Measurements from ENCODE around the gene CARD11. TPM values are rescaled to one million over a fixed set of nuclear protein-coding genes. Genes with fewer than 3 reads are reported as not detected.

CARD11 gene
- total RNA-seq, 1 experiment from 2014 or later, result 0.82 TPM

GRCh38 chr7:3075441-3075840 lies 31.8 kb upstream of the CARD11 start:
- Histone ChIP-seq H3K9me3 (ENCODE audit: control insufficient read depth, insufficient read depth, low read depth, low read length) (peaks cover 9% of the 10 kb centered on the region; the same call in 1 of the 2 replicates), H3K27me3 (ENCODE audit: control insufficient read depth, insufficient read depth, low read length) (no peaks in the 10 kb centered on the region), H3K27ac (ENCODE audit: low read length) (no peak overlapping the region), H3K36me3 (ENCODE audit: control insufficient read depth, insufficient read depth, low read length) (no peaks in the 10 kb centered on the region), H3K4me3 (ENCODE audit: low read depth in 2 of 2, low read length in 2 of 2) (no peak overlapping the region), H3K4me1 (ENCODE audit: control insufficient read depth, insufficient read depth, low read length) (no peaks in the 10 kb centered on the region)
- POLR2A ChIA-PET, result no interaction called here
- CTCF ChIA-PET, result no interaction called here
- TF ChIP-seq SIN3A (IDR thresholded peaks at IDR 0.05; ENCODE audit: borderline replicate concordance, insufficient read depth, low read depth, low read length) (no peak), CTCF (IDR thresholded peaks at IDR 0.05) (no peak), REST (IDR thresholded peaks at IDR 0.05; ENCODE audit: insufficient read depth in 1 of 2, low read depth in 2 of 2, low read length in 1 of 2) (no peak), POLR2AphosphoS5 (IDR thresholded peaks at IDR 0.05; ENCODE audit: low read depth, low read length) (no peak), TCF7L2 (IDR thresholded peaks at IDR 0.05; ENCODE audit: low read depth, low read length) (no peak)
- DNase-seq (ENCODE audit: low read depth, low spot score), result no peak
- BruUV-seq (replicated peaks), result no TSS peak
- intact Hi-C loops (cut with micrococcal nuclease; ENCODE audit: unreplicated experiment) (no loop called here), in situ Hi-C loops (cut with HindIII; ENCODE audit: low pct_unique_long_range_greater_than_20kb, low sequenced_read_pairs) (no loop called here)
- no peak for ATAC-seq

GRCh38 chr7:3074459-3074821 lies 30.8 kb upstream of the CARD11 start:
- no peak overlapping the region for H3K4me3 ChIP-seq (ENCODE audit: low read depth in 2 of 2, low read length in 2 of 2)
- DNase-seq (ENCODE audit: low read depth, low spot score) (no peak), ATAC-seq (no peak)
- intact Hi-C loops (cut with micrococcal nuclease; ENCODE audit: unreplicated experiment), result no loop called here
- no peaks in the 10 kb centered on the region for H3K4me1 ChIP-seq (ENCODE audit: control insufficient read depth, insufficient read depth, low read length)
- no TSS peak for BruUV-seq (replicated peaks)
- no peaks in the 10 kb centered on the region for H3K27me3 ChIP-seq (ENCODE audit: control insufficient read depth, insufficient read depth, low read length)
- POLR2A ChIA-PET, result no interaction called here
- H3K27ac ChIP-seq (ENCODE audit: low read length), result no peak overlapping the region
- no peaks in the 10 kb centered on the region for H3K36me3 ChIP-seq (ENCODE audit: control insufficient read depth, insufficient read depth, low read length)
- peaks cover 9% of the 10 kb centered on the region; the same call in 1 of the 2 replicates for H3K9me3 ChIP-seq (ENCODE audit: control insufficient read depth, insufficient read depth, low read depth, low read length)
- CTCF ChIA-PET, result no interaction called here
- in situ Hi-C loops (cut with HindIII; ENCODE audit: low pct_unique_long_range_greater_than_20kb, low sequenced_read_pairs), result no loop called here
- no peak for TF ChIP-seq SIN3A (IDR thresholded peaks at IDR 0.05; ENCODE audit: borderline replicate concordance, insufficient read depth, low read depth, low read length)

- ChIA-PET CTCF (no interaction called here), POLR2A (no interaction called here)
Measured at GRCh38 chr7:3073763-3074458, 30.2 kb upstream of the CARD11 start.

More at GRCh38 chr7:3073763-3074458, 30.2 kb upstream of the CARD11 start:
- TF ChIP-seq CTCF (IDR thresholded peaks at IDR 0.05), result no peak
- TF ChIP-seq TCF7L2 (IDR thresholded peaks at IDR 0.05; ENCODE audit: low read depth, low read length), result no peak
- no peak for TF ChIP-seq POLR2AphosphoS5 (IDR thresholded peaks at IDR 0.05; ENCODE audit: low read depth, low read length)
- no peak for TF ChIP-seq SIN3A (IDR thresholded peaks at IDR 0.05; ENCODE audit: borderline replicate concordance, insufficient read depth, low read depth, low read length)
- TF ChIP-seq REST (IDR thresholded peaks at IDR 0.05; ENCODE audit: insufficient read depth in 1 of 2, low read depth in 2 of 2, low read length in 1 of 2), result no peak
- in situ Hi-C loops (cut with HindIII; ENCODE audit: low pct_unique_long_range_greater_than_20kb, low sequenced_read_pairs), result no loop called here
- Histone ChIP-seq H3K4me1 (ENCODE audit: control insufficient read depth, insufficient read depth, low read length) (no peaks in the 10 kb centered on the region), H3K27ac (ENCODE audit: low read length) (no peak overlapping the region), H3K36me3 (ENCODE audit: control insufficient read depth, insufficient read depth, low read length) (no peaks in the 10 kb centered on the region), H3K27me3 (ENCODE audit: control insufficient read depth, insufficient read depth, low read length) (no peaks in the 10 kb centered on the region), H3K9me3 (ENCODE audit: control insufficient read depth, insufficient read depth, low read depth, low read length) (peaks cover 9% of the 10 kb centered on the region; the same call in 1 of the 2 replicates), H3K4me3 (ENCODE audit: low read depth in 2 of 2, low read length in 2 of 2) (no peak overlapping the region)
- intact Hi-C loops (cut with micrococcal nuclease; ENCODE audit: unreplicated experiment), result no loop called here
- no peak for DNase-seq (ENCODE audit: low read depth, low spot score)
- BruUV-seq (replicated peaks), result no TSS peak
- no peak; the same call in 1 of the 2 replicates for ATAC-seq
